DOHH2 (cell line): Measurements from ENCODE around the gene AHNAK.

Source experiments
- EZH2phosphoT487 ChIP-seq: fragments of 200-600 bp; sonication (generic); IDR thresholded peaks from 2 replicates; pipeline ENCODE4 v1.6.1; 2017; ENCODE audit warnings: borderline replicate concordance, mild to moderate bottlenecking, antibody characterized with exemption, low read length, moderate library complexity, mixed read lengths
- TF ChIP-seq, protein P1 (sequence below): fragments of 200-600 bp; sonication (generic); IDR thresholded peaks from one replicate; pipeline ENCODE4 v1.5.1; 2014; ENCODE audit warnings: antibody characterized with exemption, mild to moderate bottlenecking, low read depth, low read length; ENCODE audit not compliant: poor library complexity, severe bottlenecking

DNA sequence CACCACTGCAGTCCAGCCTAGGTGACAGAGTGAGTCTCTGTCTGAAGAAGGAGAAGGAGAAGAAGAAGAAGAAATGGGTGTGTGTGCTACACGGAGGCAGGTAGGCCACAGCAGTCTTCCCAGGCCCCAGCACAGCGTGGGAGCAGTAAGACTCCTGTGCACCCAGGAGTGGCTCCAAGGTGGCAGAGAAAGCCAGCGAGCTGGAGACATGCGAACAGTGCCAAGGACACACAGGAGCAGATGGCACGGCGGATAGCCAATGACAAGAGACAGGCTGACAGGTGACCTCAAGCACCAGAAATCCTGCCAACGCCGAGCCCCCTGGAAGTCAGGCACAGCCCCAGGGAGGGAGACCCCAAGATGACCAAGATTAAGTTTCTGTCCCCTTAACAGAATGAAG, 136.8 kb downstream of the AHNAK start:
- TF ChIP-seq, protein P1, sequence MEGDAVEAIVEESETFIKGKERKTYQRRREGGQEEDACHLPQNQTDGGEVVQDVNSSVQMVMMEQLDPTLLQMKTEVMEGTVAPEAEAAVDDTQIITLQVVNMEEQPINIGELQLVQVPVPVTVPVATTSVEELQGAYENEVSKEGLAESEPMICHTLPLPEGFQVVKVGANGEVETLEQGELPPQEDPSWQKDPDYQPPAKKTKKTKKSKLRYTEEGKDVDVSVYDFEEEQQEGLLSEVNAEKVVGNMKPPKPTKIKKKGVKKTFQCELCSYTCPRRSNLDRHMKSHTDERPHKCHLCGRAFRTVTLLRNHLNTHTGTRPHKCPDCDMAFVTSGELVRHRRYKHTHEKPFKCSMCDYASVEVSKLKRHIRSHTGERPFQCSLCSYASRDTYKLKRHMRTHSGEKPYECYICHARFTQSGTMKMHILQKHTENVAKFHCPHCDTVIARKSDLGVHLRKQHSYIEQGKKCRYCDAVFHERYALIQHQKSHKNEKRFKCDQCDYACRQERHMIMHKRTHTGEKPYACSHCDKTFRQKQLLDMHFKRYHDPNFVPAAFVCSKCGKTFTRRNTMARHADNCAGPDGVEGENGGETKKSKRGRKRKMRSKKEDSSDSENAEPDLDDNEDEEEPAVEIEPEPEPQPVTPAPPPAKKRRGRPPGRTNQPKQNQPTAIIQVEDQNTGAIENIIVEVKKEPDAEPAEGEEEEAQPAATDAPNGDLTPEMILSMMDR, result no peak
- no peak for TF ChIP-seq EZH2phosphoT487
